WTC11 (cell line): Measurements from ENCODE around the gene GRID2. TPM values are rescaled to one million over a fixed set of nuclear protein-coding genes. Genes with fewer than 3 reads are reported as not detected.

ENCODE experiments used
- AR ChIP-seq: fragments of 250-450 bp; sonication (Bioruptor Pico); IDR thresholded peaks from 2 replicates; pipeline ENCODE4 v1.9.0; 2021; ENCODE audit warnings: mild to moderate bottlenecking
- ATF6 ChIP-seq: sonication (generic); formaldehyde crosslinking; IDR thresholded peaks from 2 replicates; pipeline ENCODE4 v1.8.1; 2023; ENCODE audit warnings: mild to moderate bottlenecking, missing genetic modification reagents
- E2F1 ChIP-seq: sonication (generic); formaldehyde crosslinking; IDR thresholded peaks from 2 replicates; pipeline ENCODE4 v1.8.0; 2022; ENCODE audit warnings: mild to moderate bottlenecking, missing genetic modification reagents
- ESRRA ChIP-seq: sonication (generic); formaldehyde crosslinking; IDR thresholded peaks from 2 replicates; pipeline ENCODE4 v1.8.1; 2022; ENCODE audit warnings: mild to moderate bottlenecking, missing genetic modification reagents, borderline replicate concordance
- NFE2L1 ChIP-seq: sonication (generic); formaldehyde crosslinking; IDR thresholded peaks from 2 replicates; pipeline ENCODE4 v1.8.1; 2023; ENCODE audit warnings: missing genetic modification reagents
- PRDM15 ChIP-seq: sonication (generic); formaldehyde crosslinking; IDR thresholded peaks from 2 replicates; pipeline ENCODE4 v1.8.0; 2022; ENCODE audit warnings: missing genetic modification reagents
- PREB ChIP-seq: sonication (generic); formaldehyde crosslinking; IDR thresholded peaks from 2 replicates; pipeline ENCODE4 v1.8.1; 2022; ENCODE audit warnings: mild to moderate bottlenecking, missing genetic modification reagents, moderate library complexity, borderline replicate concordance
- TEAD1 ChIP-seq: sonication (generic); formaldehyde crosslinking; IDR thresholded peaks from 2 replicates; pipeline ENCODE4 v1.8.0; 2022; ENCODE audit warnings: mild to moderate bottlenecking, missing genetic modification reagents
- TP53 ChIP-seq: sonication (generic); formaldehyde crosslinking; IDR thresholded peaks from 2 replicates; pipeline ENCODE4 v1.8.1; 2023; ENCODE audit warnings: mild to moderate bottlenecking, missing genetic modification reagents
- ZNF423 ChIP-seq: fragments of 250-450 bp; sonication (Bioruptor Pico); IDR thresholded peaks from 2 replicates; pipeline ENCODE4 v2.1.2; 2022; ENCODE audit warnings: mild to moderate bottlenecking, moderate library complexity
- ZNF532 ChIP-seq: fragments of 250-450 bp; sonication (Bioruptor Pico); IDR thresholded peaks from 2 replicates; pipeline ENCODE4 v1.9.0; 2021; ENCODE audit warnings: mild to moderate bottlenecking, borderline replicate concordance
- total RNA-seq: library from RNA; stranded (reverse); gene quantifications from 3 replicates; pipeline ENCODE4 v1.2.3, GENCODE V29; 2021

Gene GRID2
- total RNA-seq, 1 experiment from 2014 or later, result 26.8 TPM

GRCh38 chr4:92254767-92255442 lies 48.9 kb upstream of the GRID2 start (continued):
- 0 out of 2 replicates have a peak, but pooled peaks have one; percentile 22 for TF ChIP-seq PRDM15 (CRISPR knock-in tag)
- no peak for TF ChIP-seq ZNF423
- TF ChIP-seq ESRRA (CRISPR knock-in tag), result peak; percentile 92
- TF ChIP-seq AR (CRISPR knock-in tag), result peak; percentile 93
- TF ChIP-seq TEAD1 (CRISPR knock-in tag), result peak; percentile 64; the same call in 1 of the 2 replicates
- TF ChIP-seq TP53 (CRISPR knock-in tag), result peak; percentile 80
- no peak for TF ChIP-seq NFE2L1 (CRISPR knock-in tag)
- peak; percentile 69; the same call in 1 of the 2 replicates for TF ChIP-seq PREB
- peak; percentile 88; the same call in 1 of the 2 replicates for TF ChIP-seq E2F1 (CRISPR knock-in tag)
- no peak for TF ChIP-seq ATF6 (CRISPR knock-in tag)
- peak; percentile 81 for TF ChIP-seq ZNF532 (CRISPR knock-in tag)
